GM23338 (cell line): ENCODE results near the gene OR10P1. TPM values are rescaled to one million over a fixed set of nuclear protein-coding genes. Genes with fewer than 3 reads are reported as not detected.

Experiments used
- ATAC-seq: fragments of 200-7000 bp; cut with Tn5 transposase; 3 replicates; pipeline ENCODE4 v1.9.1; 2020
- DNase-seq: peaks from one replicate; pipeline ENCODE4 v3.0.0-alpha.2; 2015; ENCODE audit warnings: low spot score
- H2AFZ ChIP-seq: fragments of 200-600 bp; sonication (generic); 2 replicates; pipeline ENCODE4 v1.8.0; 2016; ENCODE audit warnings: antibody characterized with exemption, mild to moderate bottlenecking, moderate library complexity
- H3F3A ChIP-seq: fragments of 200-600 bp; sonication (generic); replicated peaks from 2 replicates; pipeline ENCODE4 v1.8.0; 2017; ENCODE audit warnings: antibody characterized with exemption, mixed run types, low read depth
- H3K27ac ChIP-seq: fragments of 200-600 bp; sonication (generic); 2 replicates; pipeline ENCODE4 v1.6.1; 2016; ENCODE audit warnings: low read depth
- H3K27me3 ChIP-seq: fragments of 200-600 bp; sonication (generic); 2 replicates; pipeline ENCODE4 v1.8.0; 2016; ENCODE audit warnings: mild to moderate bottlenecking, mixed run types, moderate library complexity; ENCODE audit not compliant: insufficient read depth
- H3K36me3 ChIP-seq: fragments of 200-600 bp; sonication (generic); 2 replicates; pipeline ENCODE4 v1.8.0; 2016; ENCODE audit warnings: mild to moderate bottlenecking; ENCODE audit not compliant: insufficient read depth
- H3K4me1 ChIP-seq: fragments of 200-600 bp; sonication (generic); 2 replicates; pipeline ENCODE4 v1.8.0; 2016; ENCODE audit warnings: mild to moderate bottlenecking, moderate library complexity; ENCODE audit not compliant: insufficient read depth
- H3K4me2 ChIP-seq: fragments of 200-600 bp; sonication (generic); 2 replicates; pipeline ENCODE4 v1.7.1; 2017; ENCODE audit warnings: mixed run types
- H3K4me3 ChIP-seq: fragments of 200-600 bp; sonication (generic); 2 replicates; pipeline ENCODE4 v1.6.1; 2016; ENCODE audit warnings: mixed run types
- H3K79me2 ChIP-seq: fragments of 200-600 bp; sonication (generic); replicated peaks from 2 replicates; pipeline ENCODE4 v1.8.0; 2017; ENCODE audit warnings: mild to moderate bottlenecking; ENCODE audit not compliant: insufficient read depth
- H3K9me2 ChIP-seq: fragments of 200-600 bp; sonication (generic); 2 replicates; pipeline ENCODE4 v1.8.0; 2017; ENCODE audit not compliant: insufficient read depth
- H4K20me1 ChIP-seq: fragments of 200-600 bp; sonication (generic); replicated peaks from 2 replicates; pipeline ENCODE4 v1.8.0; 2017; ENCODE audit warnings: mild to moderate bottlenecking; ENCODE audit not compliant: insufficient read depth
- H3K27ac Mint-ChIP-seq: 2 replicates; pipeline ENCODE4 v1.8.0; 2020; ENCODE audit warnings: inconsistent platforms, mild to moderate bottlenecking, moderate library complexity, mixed read lengths
- H3K27me3 Mint-ChIP-seq: 3 replicates; pipeline ENCODE4 v1.8.0; 2022; ENCODE audit warnings: low read depth, mild to moderate bottlenecking, moderate library complexity, mixed read lengths, inconsistent platforms; ENCODE audit not compliant: insufficient read depth, poor library complexity
- H3K36me3 Mint-ChIP-seq: 3 replicates; pipeline ENCODE4 v1.8.0; 2021; ENCODE audit warnings: low read depth, mild to moderate bottlenecking, inconsistent platforms, moderate library complexity, mixed read lengths
- H3K4me1 Mint-ChIP-seq: 3 replicates; pipeline ENCODE4 v1.8.0; 2020; ENCODE audit warnings: mild to moderate bottlenecking, inconsistent platforms, mixed read lengths
- H3K4me3 Mint-ChIP-seq: 3 replicates; pipeline ENCODE4 v1.8.0; 2021; ENCODE audit warnings: moderate library complexity, mild to moderate bottlenecking, inconsistent platforms, mixed read lengths
- H3K9me3 Mint-ChIP-seq: 3 replicates; pipeline ENCODE4 v1.8.0; 2020; ENCODE audit warnings: moderate library complexity, mild to moderate bottlenecking, inconsistent platforms, mixed read lengths
- CREB1 ChIP-seq: fragments of 250-450 bp; sonication (Bioruptor Pico); IDR thresholded peaks from 2 replicates; pipeline ENCODE4 v1.5.0; 2020; ENCODE audit warnings: low read depth, mild to moderate bottlenecking, moderate library complexity
- EZH2 ChIP-seq: fragments of 200-600 bp; sonication (generic); IDR thresholded peaks from one replicate; pipeline ENCODE4 v1.8.0; 2017; ENCODE audit warnings: antibody characterized with exemption, mild to moderate bottlenecking, low read depth; ENCODE audit not compliant: unreplicated experiment
- EZH2phosphoT487 ChIP-seq: fragments of 200-600 bp; sonication (generic); IDR thresholded peaks from one replicate; pipeline ENCODE4 v1.8.1; 2018; ENCODE audit warnings: antibody characterized with exemption; ENCODE audit not compliant: unreplicated experiment
- JUNB ChIP-seq: IDR thresholded peaks from one replicate; pipeline ENCODE4 v1.6.1; 2016; ENCODE audit warnings: antibody characterized with exemption; ENCODE audit not compliant: unreplicated experiment
- NANOG ChIP-seq: IDR thresholded peaks from 2 replicates; pipeline ENCODE4 v1.6.1; 2016; ENCODE audit warnings: antibody characterized with exemption, borderline replicate concordance
- STAT1 ChIP-seq: IDR thresholded peaks from one replicate; pipeline ENCODE4 v1.6.1; 2016; ENCODE audit warnings: antibody characterized with exemption; ENCODE audit not compliant: unreplicated experiment
- ZNF114 ChIP-seq: fragments of 250-450 bp; sonication (Bioruptor Pico); IDR thresholded peaks from 2 replicates; pipeline ENCODE4 v1.5.0; 2020; ENCODE audit warnings: mild to moderate bottlenecking, moderate library complexity
- ZNF331 ChIP-seq: fragments of 250-450 bp; sonication (Bioruptor Pico); IDR thresholded peaks from 2 replicates; pipeline ENCODE4 v1.5.0; 2020; ENCODE audit warnings: low read depth, mild to moderate bottlenecking, moderate library complexity
- polyA plus RNA-seq: library from polyadenylated mRNA; unstranded; fragments of >200 nt; fragmentation: Nextera tagmentation; extraction: Ambion mirVana; gene quantifications from 2 replicates; pipeline ENCODE4 v1.2.1, GENCODE V29; 2016
- total RNA-seq: library from RNA; depleted of rRNA; stranded (reverse); fragments of >200 nt; shearing (Covaris generic); gene quantifications from 2 replicates; pipeline ENCODE4 v1.2.3, GENCODE V29; 2014
- TF ChIP-seq, protein P1 (sequence below): fragments of 250-450 bp; sonication (Bioruptor Pico); IDR thresholded peaks from 2 replicates; pipeline ENCODE4 v1.5.0; 2020; ENCODE audit warnings: mild to moderate bottlenecking, moderate library complexity
- TF ChIP-seq, protein P2 (sequence below), 2 experiments: fragments of 200-600 bp in 1 of 2; sonication (generic) in 1 of 2; conservative IDR thresholded peaks; 2 replicates each; pipeline versions ENCODE4 v1.5.1 to v1.6.1; 2016 to 2017; ENCODE audit warnings: antibody characterized with exemption in 2 of 2, low read depth in 2 of 2, mild to moderate bottlenecking in 2 of 2, moderate library complexity in 1 of 2

The OR10P1 gene
- total and polyA plus RNA-seq, 2 experiments from 2014 or later: not detected

DNA sequence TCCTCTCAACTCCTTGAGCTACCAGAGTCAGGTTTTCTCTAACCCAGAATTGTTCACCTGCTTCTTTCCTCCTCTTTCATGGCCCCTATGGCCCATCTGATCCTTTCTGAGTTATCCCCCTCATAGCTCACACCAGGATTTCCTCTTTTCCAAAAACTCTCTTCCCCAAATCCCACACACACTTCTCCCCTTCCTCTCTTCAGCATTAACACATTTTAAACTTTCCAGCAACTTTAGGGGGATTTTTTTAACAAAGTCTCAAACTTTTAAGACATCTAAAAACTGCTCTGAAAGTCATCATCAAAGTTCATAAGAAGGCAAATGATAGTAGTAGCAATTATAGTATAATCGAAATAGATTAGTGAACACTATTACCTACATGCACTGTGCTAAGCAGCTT is 7.9 kb downstream of the OR10P1 start:
- peaks cover 19% of the 10 kb centered on the region for H3K36me3 Mint-ChIP-seq
- H3K9me2 ChIP-seq: peaks cover 7% of the 10 kb centered on the region; the same call in 1 of the 2 replicates
- no peak overlapping the region for H3K4me2 ChIP-seq
- H3K4me3 Mint-ChIP-seq: no peak overlapping the region
- H3K4me3 ChIP-seq: no peak overlapping the region
- H4K20me1 ChIP-seq: no peaks in the 10 kb centered on the region
- no peaks in the 10 kb centered on the region for H3K79me2 ChIP-seq
- H3K27ac Mint-ChIP-seq: no peak overlapping the region
- H3K36me3 ChIP-seq: no peaks in the 10 kb centered on the region
- peaks cover 5% of the 10 kb centered on the region for H3K27me3 Mint-ChIP-seq
- H3K27me3 ChIP-seq: no peaks in the 10 kb centered on the region
- TF ChIP-seq STAT1 (no peak), ZNF331 (CRISPR knock-in tag) (no peak), EZH2 (no peak), JUNB (no peak), CREB1 (CRISPR knock-in tag) (no peak)
- TF ChIP-seq, protein P1, sequence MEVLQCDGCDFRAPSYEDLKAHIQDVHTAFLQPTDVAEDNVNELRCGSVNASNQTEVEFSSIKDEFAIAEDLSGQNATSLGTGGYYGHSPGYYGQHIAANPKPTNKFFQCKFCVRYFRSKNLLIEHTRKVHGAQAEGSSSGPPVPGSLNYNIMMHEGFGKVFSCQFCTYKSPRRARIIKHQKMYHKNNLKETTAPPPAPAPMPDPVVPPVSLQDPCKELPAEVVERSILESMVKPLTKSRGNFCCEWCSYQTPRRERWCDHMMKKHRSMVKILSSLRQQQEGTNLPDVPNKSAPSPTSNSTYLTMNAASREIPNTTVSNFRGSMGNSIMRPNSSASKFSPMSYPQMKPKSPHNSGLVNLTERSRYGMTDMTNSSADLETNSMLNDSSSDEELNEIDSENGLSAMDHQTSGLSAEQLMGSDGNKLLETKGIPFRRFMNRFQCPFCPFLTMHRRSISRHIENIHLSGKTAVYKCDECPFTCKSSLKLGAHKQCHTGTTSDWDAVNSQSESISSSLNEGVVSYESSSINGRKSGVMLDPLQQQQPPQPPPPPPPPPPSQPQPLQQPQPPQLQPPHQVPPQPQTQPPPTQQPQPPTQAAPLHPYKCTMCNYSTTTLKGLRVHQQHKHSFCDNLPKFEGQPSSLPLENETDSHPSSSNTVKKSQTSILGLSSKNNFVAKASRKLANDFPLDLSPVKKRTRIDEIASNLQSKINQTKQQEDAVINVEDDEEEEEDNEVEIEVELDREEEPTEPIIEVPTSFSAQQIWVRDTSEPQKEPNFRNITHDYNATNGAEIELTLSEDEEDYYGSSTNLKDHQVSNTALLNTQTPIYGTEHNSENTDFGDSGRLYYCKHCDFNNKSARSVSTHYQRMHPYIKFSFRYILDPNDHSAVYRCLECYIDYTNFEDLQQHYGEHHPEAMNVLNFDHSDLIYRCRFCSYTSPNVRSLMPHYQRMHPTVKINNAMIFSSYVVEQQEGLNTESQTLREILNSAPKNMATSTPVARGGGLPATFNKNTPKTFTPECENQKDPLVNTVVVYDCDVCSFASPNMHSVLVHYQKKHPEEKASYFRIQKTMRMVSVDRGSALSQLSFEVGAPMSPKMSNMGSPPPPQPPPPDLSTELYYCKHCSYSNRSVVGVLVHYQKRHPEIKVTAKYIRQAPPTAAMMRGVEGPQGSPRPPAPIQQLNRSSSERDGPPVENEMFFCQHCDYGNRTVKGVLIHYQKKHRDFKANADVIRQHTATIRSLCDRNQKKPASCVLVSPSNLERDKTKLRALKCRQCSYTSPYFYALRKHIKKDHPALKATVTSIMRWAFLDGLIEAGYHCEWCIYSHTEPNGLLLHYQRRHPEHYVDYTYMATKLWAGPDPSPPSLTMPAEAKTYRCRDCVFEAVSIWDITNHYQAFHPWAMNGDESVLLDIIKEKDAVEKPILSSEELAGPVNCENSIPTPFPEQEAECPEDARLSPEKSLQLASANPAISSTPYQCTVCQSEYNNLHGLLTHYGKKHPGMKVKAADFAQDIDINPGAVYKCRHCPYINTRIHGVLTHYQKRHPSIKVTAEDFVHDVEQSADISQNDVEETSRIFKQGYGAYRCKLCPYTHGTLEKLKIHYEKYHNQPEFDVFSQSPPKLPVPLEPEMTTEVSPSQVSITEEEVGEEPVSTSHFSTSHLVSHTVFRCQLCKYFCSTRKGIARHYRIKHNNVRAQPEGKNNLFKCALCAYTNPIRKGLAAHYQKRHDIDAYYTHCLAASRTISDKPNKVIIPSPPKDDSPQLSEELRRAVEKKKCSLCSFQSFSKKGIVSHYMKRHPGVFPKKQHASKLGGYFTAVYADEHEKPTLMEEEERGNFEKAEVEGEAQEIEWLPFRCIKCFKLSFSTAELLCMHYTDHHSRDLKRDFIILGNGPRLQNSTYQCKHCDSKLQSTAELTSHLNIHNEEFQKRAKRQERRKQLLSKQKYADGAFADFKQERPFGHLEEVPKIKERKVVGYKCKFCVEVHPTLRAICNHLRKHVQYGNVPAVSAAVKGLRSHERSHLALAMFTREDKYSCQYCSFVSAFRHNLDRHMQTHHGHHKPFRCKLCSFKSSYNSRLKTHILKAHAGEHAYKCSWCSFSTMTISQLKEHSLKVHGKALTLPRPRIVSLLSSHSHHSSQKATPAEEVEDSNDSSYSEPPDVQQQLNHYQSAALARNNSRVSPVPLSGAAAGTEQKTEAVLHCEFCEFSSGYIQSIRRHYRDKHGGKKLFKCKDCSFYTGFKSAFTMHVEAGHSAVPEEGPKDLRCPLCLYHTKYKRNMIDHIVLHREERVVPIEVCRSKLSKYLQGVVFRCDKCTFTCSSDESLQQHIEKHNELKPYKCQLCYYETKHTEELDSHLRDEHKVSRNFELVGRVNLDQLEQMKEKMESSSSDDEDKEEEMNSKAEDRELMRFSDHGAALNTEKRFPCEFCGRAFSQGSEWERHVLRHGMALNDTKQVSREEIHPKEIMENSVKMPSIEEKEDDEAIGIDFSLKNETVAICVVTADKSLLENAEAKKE (CRISPR knock-in tag): no peak
- no peaks in the 10 kb centered on the region for H3K4me1 ChIP-seq
- H3K9me3 Mint-ChIP-seq: peaks cover 32% of the 10 kb centered on the region
- DNase-seq: no peak
- H3F3A ChIP-seq: no peaks in the 10 kb centered on the region
- peaks cover 2% of the 10 kb centered on the region; the same call in 1 of the 3 replicates for H3K4me1 Mint-ChIP-seq
- ATAC-seq: no peak
- H3K27ac ChIP-seq: no peak overlapping the region
- H2AFZ ChIP-seq: no peak overlapping the region

GRCh38 chr12:55647027-55647426 is 10.3 kb downstream of the OR10P1 start:
- ATAC-seq (no peak), DNase-seq (no peak)
- Histone ChIP-seq H3K27me3 (no peaks in the 10 kb centered on the region), H3K27ac (no peak overlapping the region), H3K79me2 (no peaks in the 10 kb centered on the region), H3F3A (no peaks in the 10 kb centered on the region), H3K4me1 (peaks cover 9% of the 10 kb centered on the region; the same call in 1 of the 2 replicates), H3K36me3 (no peaks in the 10 kb centered on the region), H4K20me1 (no peaks in the 10 kb centered on the region), H3K4me2 (no peak overlapping the region), H2AFZ (peak overlapping the region; percentile 96), H3K4me3 (0 out of 2 replicates have a peak overlapping the region, but pooled peaks have one; percentile 28), H3K9me2 (peaks cover 7% of the 10 kb centered on the region; the same call in 1 of the 2 replicates)
- H3K27ac Mint-ChIP-seq: no peak overlapping the region
- H3K36me3 Mint-ChIP-seq: peaks cover 29% of the 10 kb centered on the region
- H3K4me1 Mint-ChIP-seq: peaks cover 9% of the 10 kb centered on the region
- H3K27me3 Mint-ChIP-seq: peaks cover 7% of the 10 kb centered on the region
- peaks cover 46% of the 10 kb centered on the region for H3K9me3 Mint-ChIP-seq
- H3K4me3 Mint-ChIP-seq: no peak overlapping the region; the same call in 2 of the 3 replicates
- TF ChIP-seq NANOG (no peak), ZNF114 (no peak), EZH2phosphoT487 (no peak), JUNB (no peak)
- TF ChIP-seq, protein P2, sequence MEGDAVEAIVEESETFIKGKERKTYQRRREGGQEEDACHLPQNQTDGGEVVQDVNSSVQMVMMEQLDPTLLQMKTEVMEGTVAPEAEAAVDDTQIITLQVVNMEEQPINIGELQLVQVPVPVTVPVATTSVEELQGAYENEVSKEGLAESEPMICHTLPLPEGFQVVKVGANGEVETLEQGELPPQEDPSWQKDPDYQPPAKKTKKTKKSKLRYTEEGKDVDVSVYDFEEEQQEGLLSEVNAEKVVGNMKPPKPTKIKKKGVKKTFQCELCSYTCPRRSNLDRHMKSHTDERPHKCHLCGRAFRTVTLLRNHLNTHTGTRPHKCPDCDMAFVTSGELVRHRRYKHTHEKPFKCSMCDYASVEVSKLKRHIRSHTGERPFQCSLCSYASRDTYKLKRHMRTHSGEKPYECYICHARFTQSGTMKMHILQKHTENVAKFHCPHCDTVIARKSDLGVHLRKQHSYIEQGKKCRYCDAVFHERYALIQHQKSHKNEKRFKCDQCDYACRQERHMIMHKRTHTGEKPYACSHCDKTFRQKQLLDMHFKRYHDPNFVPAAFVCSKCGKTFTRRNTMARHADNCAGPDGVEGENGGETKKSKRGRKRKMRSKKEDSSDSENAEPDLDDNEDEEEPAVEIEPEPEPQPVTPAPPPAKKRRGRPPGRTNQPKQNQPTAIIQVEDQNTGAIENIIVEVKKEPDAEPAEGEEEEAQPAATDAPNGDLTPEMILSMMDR (conservative IDR thresholded peaks at IDR 0.05; ENCODE audit: low read depth in 2 of 2): no peak
